Breast epithelium (tissue), 3 donors: ENCODE results near the gene AFAP1.

Experiments used
- POLR2A ChIP-seq: fragments of 450-650 bp; IDR thresholded peaks from one replicate; pipeline ENCODE4 v1.6.1; 2016; ENCODE audit warnings: antibody characterized with exemption, mild to moderate bottlenecking, moderate library complexity
- POLR2AphosphoS5 ChIP-seq, 3 donors: sonication (generic); formaldehyde crosslinking; IDR thresholded peaks; one replicate each; pipeline ENCODE4 v1.6.1; 2017; ENCODE audit warnings: antibody characterized with exemption in 3 of 3
- TF ChIP-seq, protein P1 (sequence below), 3 donors: fragments of 450-650 bp; IDR thresholded peaks; one replicate each; pipeline ENCODE4 v1.5.1; 2016 to 2017; ENCODE audit warnings: antibody characterized with exemption in 3 of 3, mild to moderate bottlenecking in 3 of 3, moderate library complexity in 3 of 3

GRCh38 chr4:7892212-7893019 is 47.2 kb downstream of the AFAP1 start:
- TF ChIP-seq POLR2A, result no peak
- TF ChIP-seq, protein P1, sequence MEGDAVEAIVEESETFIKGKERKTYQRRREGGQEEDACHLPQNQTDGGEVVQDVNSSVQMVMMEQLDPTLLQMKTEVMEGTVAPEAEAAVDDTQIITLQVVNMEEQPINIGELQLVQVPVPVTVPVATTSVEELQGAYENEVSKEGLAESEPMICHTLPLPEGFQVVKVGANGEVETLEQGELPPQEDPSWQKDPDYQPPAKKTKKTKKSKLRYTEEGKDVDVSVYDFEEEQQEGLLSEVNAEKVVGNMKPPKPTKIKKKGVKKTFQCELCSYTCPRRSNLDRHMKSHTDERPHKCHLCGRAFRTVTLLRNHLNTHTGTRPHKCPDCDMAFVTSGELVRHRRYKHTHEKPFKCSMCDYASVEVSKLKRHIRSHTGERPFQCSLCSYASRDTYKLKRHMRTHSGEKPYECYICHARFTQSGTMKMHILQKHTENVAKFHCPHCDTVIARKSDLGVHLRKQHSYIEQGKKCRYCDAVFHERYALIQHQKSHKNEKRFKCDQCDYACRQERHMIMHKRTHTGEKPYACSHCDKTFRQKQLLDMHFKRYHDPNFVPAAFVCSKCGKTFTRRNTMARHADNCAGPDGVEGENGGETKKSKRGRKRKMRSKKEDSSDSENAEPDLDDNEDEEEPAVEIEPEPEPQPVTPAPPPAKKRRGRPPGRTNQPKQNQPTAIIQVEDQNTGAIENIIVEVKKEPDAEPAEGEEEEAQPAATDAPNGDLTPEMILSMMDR (IDR thresholded peaks at IDR 0.05), result no peak
- no peak for TF ChIP-seq POLR2AphosphoS5 (IDR thresholded peaks at IDR 0.05)
